Astrocyte of the cerebellum (primary cell): ENCODE measurements around the gene CCDC167.

Experiments used
- DNase-seq: peaks from one replicate; pipeline ENCODE4 v3.0.0-alpha.2; 2011; ENCODE audit warnings: low read depth
- H3K4me3 ChIP-seq: 2 replicates; pipeline ENCODE4 v1.5.1; 2011; ENCODE audit warnings: mild to moderate bottlenecking, low read depth, low read length, moderate library complexity
- CTCF ChIP-seq: IDR thresholded peaks from 2 replicates; pipeline ENCODE4 v1.5.1; 2012; ENCODE audit warnings: low read length, low read depth, moderate library complexity, mild to moderate bottlenecking; ENCODE audit errors: missing control alignments
- in situ Hi-C: cut with HindIII; loops from 2 replicates; pipeline ENCODE4 v1.10.0; 2017; ENCODE audit warnings: low sequenced_read_pairs

The CCDC167 gene

GRCh38 chr6:37514321-37514771 lies 14.7 kb upstream of the CCDC167 start:
- no peak overlapping the region for H3K4me3 ChIP-seq
- in situ Hi-C loops, result no loop called here
- TF ChIP-seq CTCF, result no peak
- no peak for DNase-seq

GRCh38 chr6:37513576-37513975 lies 13.9 kb upstream of the CCDC167 start:
- TF ChIP-seq CTCF, result no peak
- no peak overlapping the region for H3K4me3 ChIP-seq
- no peak for DNase-seq
- in situ Hi-C loops, result no loop called here

- in situ Hi-C loops, result no loop called here
- no peak for TF ChIP-seq CTCF
- DNase-seq, result no peak
- no peak overlapping the region for H3K4me3 ChIP-seq
Observed at GRCh38 chr6:37513155-37513554, 13.5 kb upstream of the CCDC167 start.

- no peak for TF ChIP-seq CTCF
- DNase-seq, result no peak
- in situ Hi-C loops, result no loop called here
- H3K4me3 ChIP-seq, result no peak overlapping the region
Observed at GRCh38 chr6:37512400-37513011, 12.8 kb upstream of the CCDC167 start.

- in situ Hi-C loops, result no loop called here
- H3K4me3 ChIP-seq, result no peak overlapping the region
- no peak for TF ChIP-seq CTCF
- DNase-seq, result no peak
Observed at GRCh38 chr6:37511910-37512399, 12.3 kb upstream of the CCDC167 start.

- H3K4me3 ChIP-seq, result no peak overlapping the region
- TF ChIP-seq CTCF, result no peak
- no peak for DNase-seq
- in situ Hi-C loops, result no loop called here
Observed at GRCh38 chr6:37511201-37511600, 11.5 kb upstream of the CCDC167 start.
